ENCODE data around the gene INIP. TPM values are rescaled to one million over a fixed set of nuclear protein-coding genes. Genes with fewer than 3 reads are reported as not detected.
"Not testable (repeated sequence)": the region's sequence is repeated elsewhere in the genome, so short reads cannot be mapped to it uniquely, and the experiment has no call there.

INIP gene
- polyA plus RNA-seq, 3 donors: 3.6 to 13.3 (median 7.3) TPM

DNA sequence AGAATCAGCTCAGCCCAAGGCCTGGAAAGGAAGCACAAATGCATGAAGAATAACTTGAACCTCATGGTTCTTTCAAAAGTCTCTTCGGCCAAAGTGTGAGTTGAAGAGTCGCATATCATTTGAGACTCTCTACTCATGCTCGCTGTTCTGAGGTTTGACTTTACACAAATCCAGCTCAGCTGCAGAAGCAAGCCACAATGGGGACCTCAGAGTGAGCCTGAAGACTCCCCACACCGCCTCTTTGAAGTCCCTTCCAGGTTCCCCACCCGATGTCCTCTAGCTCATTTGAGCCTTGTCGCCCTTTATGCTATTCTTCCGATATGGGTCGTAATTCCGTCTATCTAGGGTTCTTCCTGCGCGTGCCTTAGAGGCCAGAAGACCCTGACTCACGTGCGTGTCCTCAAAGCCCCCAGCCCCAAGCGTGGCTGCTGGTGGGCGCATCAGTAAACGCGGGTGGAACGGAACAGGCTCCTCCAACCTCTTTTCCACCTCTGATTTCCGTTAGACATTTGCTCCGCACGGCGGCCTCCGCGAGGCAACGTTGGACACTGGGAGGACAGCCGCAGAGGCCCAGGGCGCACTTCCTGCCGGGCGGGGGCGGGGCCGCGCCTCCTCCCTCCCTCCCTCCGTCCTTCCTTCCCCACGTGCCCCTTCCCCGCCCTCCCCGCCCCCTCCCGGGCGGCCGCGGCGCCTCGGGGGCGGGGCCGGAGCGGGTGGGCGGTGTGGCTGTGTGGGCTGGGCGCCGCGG, 32.3 kb upstream of the INIP start, which contains the start of gene SNX30:
Gene SNX30, plus strand, starts transcription at position 745 of the 748 bp plus-strand sequence. CDS start 242 bp downstream, outside the sequence.
- 6 to 9% (median 7%) methylated on average over 26 to 49 of the region's 49 CpGs for WGBS, 3 donors

DNA sequence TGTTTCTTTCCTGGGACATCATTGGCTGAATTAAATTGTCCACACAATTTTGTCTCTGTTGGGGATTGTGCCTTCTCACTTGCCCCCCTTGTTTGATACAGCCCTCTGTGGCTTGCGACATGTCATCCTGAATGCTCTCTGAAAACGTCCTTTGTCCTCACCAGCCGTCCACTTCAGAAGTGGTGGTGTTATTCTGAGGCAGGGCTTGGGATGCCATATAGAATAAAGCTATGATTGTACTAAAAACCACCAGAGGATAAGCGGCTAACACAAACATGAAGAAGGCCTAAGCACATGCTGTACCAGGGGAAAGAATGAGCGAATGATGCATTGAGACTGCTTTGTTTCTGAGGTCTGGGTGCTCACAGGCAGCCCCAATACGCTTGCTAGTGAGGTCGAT, 29.2 kb upstream of the INIP start:
- no peak overlapping the region for H3K27ac ChIP-seq (ENCODE audit: low read depth, low read length)
- WGBS, 3 donors: 79 to 83% (median 80%) methylated on average over 7 of the region's 7 CpGs

More for the DNA sequence above, 32.3 kb upstream of the INIP start, which contains the start of gene SNX30:
- peak within 1 kb of the TSS; percentile 33 for H3K27ac ChIP-seq (ENCODE audit: low read depth, low read length)

DNA sequence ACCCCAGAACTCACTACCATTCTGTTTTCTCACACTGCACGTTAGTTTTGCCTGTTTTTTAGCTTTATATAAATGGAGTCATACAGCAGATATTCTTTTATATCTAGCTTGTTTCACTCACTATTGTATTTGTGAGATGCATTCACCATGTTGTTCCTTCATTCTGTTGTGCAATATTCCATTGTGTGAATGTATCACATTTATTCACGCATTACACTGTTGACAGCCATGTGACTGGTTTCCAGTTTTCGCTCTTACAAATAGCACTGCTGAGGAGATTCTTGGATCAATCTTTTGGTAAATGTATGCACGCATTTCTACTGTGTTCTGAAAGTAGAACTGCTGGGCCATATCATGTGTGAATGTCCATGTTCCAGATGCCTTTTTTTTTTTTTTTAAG, 26.3 kb upstream of the INIP start:
- WGBS, 3 donors: 80 to 84% (median 82%) methylated on average over 4 of the region's 4 CpGs
- no peak overlapping the region for H3K27ac ChIP-seq (ENCODE audit: low read depth, low read length)

DNA sequence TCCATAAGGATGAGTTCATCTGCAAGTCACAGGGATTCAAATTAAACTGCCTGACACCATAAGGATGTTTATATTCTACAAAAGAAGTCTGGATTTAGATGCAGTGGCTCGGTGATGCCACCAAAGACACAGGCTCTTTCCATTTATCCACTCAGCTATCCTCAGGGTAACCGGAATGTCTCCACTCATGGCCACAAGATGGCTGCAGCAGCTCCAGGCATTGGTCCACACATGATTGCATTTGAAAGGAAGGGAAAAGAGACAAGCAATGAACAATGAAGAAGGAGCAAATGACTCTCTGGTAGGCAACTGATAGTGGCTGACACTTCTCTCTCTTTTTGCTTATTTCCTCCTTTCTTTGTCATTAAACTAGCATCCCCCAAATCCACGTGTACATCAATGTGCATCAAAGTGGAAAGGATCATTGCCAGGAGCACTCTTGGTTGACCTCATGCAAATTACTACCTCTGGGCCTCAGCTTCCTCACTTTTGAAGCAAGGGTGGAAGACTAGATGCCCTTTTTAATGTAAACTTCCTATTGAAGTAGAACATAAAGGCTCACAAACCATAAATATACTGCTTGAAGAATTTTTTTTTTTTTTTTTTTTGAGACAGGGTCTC, 25.4 kb upstream of the INIP start:
- WGBS, 3 donors: 89 to 90% (median 89%) methylated on average over 3 of the region's 3 CpGs
- H3K27ac ChIP-seq (ENCODE audit: low read depth, low read length): no peak overlapping the region

DNA sequence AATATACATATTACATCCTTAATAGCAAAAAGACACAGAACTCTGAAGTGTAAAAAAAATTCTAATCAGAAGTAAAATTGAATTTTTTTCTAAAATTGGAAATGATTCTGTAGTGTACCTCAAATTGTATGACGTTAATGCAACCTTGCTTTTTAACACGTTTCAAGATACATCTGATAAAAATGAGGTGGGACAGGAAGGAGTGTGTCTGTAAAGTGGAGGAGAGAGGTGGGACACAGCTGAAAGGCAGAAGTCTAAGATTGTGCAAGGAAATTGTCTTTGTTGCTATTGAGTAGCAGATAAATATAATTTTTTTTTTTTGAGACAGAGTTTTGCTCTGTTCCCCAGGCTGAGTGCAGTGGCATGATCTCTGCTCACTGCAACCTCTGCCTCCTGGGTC, 17.0 kb upstream of the INIP start:
- no peak overlapping the region for H3K27ac ChIP-seq (ENCODE audit: low read depth, low read length)
- 60 to 64% (median 63%) methylated on average over 2 of the region's 2 CpGs for WGBS, 3 donors

DNA sequence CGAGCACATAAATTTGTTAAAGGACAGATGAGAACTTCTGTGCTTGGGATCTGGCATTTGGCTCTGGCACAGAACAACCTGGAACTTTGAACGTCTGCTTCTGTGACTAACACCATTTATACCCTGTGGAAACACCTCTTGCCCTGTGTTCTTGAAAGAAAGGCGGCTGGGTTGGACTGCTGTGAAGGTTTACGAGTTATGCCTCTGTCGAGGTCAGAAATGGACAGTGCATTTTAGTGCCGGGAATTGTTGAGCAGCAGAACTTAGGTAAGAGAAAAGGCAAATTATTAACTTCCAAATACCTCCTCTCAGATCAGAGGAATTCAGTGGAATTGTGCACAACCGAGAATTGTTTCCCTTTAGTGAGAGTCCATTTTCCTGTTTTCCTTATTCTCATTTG, 14.1 kb upstream of the INIP start:
- H3K27ac ChIP-seq (ENCODE audit: low read depth, low read length): no peak overlapping the region
- 41 to 86% (median 74%) methylated on average over 7 of the region's 7 CpGs for WGBS, 3 donors

DNA sequence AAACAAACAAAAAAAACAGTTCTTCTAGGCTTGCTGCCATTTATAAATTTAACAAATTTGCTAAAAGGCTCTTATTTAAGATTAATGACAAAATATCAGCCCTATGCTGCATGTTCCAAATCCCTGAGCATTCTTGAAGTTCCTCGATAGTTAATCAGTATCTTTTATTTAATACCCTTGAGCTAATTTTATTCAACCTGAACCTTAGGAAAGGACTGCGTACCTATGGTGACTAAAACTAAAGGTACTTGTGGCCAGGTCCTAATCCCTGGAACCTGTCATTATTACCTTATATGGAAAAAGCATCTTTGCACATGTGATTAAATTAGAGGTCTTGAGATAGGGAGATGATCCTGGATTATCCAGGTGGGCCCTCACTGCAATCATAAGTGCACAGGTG, 10.5 kb upstream of the INIP start:
- 67 to 98% (median 97%) methylated on average over 2 of the region's 2 CpGs for WGBS, 3 donors

DNA sequence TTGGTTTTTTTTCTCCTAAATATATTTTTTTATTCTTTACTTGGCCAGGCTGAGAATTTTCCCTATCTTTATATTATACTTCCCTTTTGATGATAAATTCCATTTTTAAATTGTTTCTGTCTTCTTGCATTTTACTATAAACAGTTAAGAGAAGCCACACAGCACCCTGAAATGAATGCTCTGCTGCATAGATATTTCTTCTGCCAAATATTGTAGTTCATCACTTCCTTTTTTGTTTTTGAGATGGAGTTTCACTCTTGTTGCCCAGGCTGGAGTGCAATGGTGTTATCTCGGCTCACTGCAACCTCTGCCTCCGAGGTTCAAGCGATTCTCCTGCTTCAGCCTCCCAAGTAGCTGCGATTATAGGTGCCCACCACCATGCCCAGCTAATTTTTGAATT, 8.5 kb upstream of the INIP start:
- 88 to 92% (median 91%) methylated on average over 4 of the region's 4 CpGs for WGBS, 3 donors
- no peak overlapping the region for H3K27ac ChIP-seq (ENCODE audit: low read depth, low read length)

More for the DNA sequence above, 10.5 kb upstream of the INIP start:
- no peak overlapping the region for H3K27ac ChIP-seq (ENCODE audit: low read depth, low read length)

DNA sequence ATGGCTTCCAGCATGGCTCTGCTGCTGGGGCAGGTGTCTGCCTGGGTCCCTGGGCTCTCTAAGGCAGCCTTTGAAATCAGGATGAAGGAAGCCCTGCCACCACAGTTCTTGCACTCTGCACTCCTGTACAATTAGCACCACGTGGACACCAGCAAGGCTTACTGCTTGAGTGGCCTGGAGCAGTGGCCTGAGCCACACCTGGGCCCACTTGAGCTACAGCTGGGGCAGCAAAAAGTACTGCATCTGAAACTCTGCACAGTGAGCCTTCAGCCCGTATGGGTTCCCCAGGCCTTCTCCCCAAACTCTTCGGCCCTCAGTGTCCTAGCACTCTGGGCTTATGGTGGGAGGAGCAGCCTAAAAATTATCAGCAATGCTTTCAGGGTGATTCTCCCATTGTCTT, 8.0 kb upstream of the INIP start:
- WGBS, 3 donors: 84 to 88% (median 88%) methylated on average over 3 of the region's 3 CpGs
- H3K27ac ChIP-seq (ENCODE audit: low read depth, low read length): no peak overlapping the region

DNA sequence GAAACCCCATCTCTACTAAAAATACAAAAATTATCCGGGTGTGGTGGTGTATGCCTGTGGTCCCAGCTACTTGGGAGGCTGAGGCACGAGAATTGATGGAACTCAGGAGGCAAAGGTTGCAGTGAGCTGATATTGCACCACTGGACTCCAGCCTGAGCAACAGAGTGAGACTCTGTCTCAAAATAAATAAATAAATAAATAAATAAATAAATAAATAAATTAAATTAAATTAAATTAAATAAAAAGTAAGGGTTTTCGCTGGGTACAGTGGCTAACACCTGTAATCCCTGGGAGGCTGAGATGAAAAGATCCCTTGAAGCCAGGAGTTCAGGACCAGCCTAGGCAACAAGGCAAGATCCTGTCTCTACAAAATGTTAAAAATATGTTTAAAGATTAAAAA, 4.8 kb upstream of the INIP start:
- not testable (repeated sequence) for H3K27ac ChIP-seq (ENCODE audit: low read depth, low read length)
- 93 to 98% (median 96%) methylated on average over 3 of the region's 3 CpGs for WGBS, 3 donors

DNA sequence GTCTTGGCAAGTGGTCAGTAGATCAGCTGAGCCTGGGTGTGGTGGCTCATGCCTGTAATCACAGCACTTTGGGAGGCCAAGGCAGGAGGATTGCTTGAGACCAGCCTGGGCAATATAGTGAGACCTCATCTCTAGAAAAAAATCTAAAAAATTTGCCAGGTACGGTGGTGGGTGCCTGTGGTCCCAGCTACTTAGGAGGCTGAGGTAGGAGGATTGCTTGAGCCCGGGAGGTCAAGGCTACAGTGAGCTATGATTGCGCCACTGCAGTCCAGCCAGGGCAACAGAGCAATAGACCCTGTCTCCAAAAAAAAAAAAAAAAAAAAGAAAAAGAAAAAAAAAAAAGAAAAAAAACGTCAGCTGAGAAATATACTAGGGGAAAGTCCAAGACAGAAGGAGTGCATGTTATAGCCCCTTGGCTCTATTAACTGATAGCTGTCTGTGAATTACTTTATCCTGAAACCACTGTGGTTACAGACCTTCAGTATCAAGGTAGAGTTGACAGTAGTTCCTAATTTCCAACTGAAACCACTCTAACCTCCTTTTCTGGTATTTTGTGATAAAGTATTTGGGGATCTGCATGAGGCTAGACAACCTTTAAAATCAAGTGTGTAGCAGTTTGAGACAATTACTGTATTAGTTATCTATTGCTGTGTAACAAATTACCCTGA, 2.3 kb upstream of the INIP start:
- H3K27ac ChIP-seq (ENCODE audit: low read depth, low read length): no peak overlapping the region
- WGBS, 3 donors: 82 to 89% (median 85%) methylated on average over 4 of the region's 4 CpGs

DNA sequence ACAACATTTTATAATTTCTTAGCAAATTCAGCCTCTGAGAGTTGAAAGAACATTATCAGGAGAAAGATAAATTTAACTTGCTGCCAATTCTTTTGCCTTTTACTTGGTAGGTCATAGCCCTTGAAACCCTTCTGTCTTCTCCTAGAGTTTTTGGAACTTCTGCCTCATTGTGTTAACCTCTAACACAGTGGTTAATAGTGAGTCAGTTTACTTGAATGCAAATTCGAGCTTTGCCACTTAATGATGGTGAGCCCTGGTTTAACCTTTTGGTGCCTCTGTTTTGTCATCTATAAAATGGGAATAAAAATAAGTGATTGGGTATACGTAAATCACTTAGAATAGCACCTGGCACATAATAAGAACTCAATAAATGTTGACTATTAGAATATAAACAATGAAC, 1.8 kb upstream of the INIP start:
- no peak overlapping the region for H3K27ac ChIP-seq (ENCODE audit: low read depth, low read length)
- 67 to 77% (median 75%) methylated on average over 2 of the region's 2 CpGs for WGBS, 3 donors

DNA sequence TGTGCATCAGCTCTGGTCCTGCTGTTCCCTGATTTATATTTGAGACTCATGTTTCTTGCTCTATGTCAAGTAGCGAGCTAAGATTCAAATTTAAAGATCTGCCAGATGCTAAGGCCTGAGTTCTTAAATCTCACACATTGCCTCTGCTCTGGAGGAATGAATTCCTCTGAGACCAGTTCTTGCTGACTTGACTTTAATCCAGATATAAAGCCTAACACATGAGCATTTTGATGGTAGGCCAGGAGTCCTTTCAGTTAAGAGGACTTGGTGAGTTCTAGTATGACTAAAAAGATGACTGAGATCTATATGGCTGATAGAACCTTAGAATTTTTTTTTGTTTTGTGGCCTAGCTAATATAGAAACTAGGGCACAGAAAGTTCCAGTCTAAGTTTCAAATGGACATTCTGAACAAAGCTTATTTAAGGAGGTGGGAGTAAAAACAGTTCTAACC, 1.3 kb upstream of the INIP start:
- 70 to 84% (median 82%) methylated on average over 1 of the region's 1 CpG for WGBS, 3 donors
- no peak overlapping the region for H3K27ac ChIP-seq (ENCODE audit: low read depth, low read length)

DNA sequence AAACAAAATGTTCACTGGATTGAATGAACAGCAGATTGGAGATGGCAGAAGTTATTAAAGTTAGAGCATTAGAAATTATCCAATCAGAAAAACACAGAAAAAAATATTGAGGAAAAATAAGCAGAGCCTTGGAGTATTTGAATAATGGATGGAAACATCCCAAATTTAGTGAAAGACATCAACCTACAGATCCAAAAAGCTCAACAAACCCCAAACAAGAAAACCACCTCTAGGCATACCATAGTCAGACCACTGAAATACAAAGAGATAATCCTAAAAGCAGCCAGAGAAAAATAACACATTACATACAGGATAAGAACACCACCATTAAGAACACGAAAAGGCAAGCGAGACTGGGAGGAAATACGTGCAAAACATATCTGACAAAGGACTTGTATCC, 5.2 kb downstream of the INIP start:
- H3K27ac ChIP-seq (ENCODE audit: low read depth, low read length): no peak overlapping the region
- 97 to 100% (median 98%) methylated on average over 3 of the region's 3 CpGs for WGBS, 3 donors

DNA sequence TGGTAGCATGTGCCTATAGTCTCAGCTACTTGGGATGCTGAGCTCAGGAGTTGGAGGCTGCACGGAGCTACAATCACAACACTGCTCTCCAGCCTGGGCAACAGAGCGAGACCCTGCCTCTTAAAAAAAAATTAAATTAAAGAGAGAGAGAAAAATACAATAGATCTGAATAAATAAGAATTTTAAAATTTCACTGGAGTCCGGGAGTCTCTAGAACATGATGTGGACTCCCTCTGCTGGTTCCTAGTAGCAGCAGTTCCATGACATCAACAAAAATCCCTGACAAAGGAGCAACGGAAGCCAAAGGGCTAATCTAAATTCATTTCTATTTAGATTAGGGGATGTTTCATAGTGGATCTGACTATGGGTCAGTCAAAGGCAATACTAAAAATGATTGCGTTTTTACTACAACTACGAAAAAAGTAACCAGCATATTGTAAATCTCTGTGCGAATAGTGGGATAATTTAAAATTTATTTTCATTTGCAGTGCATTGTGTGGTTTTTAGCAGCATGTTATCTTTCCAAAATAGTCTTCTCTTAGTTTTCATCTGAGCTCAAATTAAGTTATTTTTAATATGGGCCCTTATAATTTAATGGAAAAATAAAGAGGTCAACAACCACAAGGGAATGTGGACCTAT, 6.7 kb downstream of the INIP start:
- WGBS, 3 donors: 74 to 83% (median 77%) methylated on average over 7 of the region's 7 CpGs
- H3K27ac ChIP-seq (ENCODE audit: low read depth, low read length): no peak overlapping the region

DNA sequence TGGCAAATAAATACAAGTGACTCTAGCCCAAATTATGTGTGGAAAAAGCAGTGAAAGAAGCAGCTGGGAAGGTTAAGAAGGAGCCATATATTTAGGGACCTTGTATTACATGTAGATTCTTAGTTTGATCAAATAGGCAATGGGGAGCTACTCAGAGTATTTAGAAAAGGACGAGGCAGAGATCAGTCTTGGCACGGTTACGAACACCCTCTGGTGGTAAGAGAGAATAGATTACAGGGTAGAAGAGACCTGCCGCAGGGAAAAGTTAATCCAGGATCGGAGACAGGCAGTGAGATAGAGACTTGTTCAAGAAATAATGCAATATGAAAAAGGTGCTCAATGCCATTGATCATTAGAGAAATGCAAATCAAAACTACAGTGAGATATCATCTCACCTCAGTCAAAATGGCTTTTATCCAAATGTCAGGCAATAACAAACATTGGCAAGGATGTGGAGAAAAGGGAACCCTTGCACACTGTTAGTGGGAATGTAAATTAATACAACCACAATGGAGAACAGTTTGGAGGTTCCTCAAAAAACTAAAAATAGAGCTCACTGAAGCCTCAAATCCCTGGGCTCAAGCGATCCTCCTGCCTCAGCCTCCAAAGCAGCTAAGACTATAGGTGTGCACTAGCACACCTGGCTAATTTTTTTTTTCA, 12.0 kb downstream of the INIP start:
- 30 to 75% (median 67%) methylated on average over 6 of the region's 6 CpGs for WGBS, 3 donors
- H3K27ac ChIP-seq (ENCODE audit: low read depth, low read length): no peak overlapping the region

DNA sequence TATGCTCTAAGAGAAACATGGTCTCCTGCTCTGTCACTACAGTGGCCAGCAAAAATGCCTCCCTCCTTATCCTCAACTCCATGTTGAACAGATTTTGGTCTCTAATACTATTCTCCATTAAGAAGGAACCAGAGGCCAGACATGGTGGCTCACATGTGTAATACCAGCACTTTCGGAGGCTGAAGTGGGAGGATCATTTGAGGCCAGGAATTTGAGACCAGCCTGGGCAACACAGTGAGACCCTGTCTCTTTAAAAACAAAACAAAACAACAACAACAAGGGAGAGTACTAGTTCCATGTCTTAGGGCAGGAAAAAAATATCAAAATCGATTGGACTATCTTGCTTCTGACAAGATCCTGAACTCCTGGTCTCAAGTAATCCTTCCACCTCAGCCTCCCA, 14.6 kb downstream of the INIP start:
- 87 to 97% (median 96%) methylated on average over 2 of the region's 2 CpGs for WGBS, 3 donors
- H3K27ac ChIP-seq (ENCODE audit: low read depth, low read length): no peak overlapping the region

DNA sequence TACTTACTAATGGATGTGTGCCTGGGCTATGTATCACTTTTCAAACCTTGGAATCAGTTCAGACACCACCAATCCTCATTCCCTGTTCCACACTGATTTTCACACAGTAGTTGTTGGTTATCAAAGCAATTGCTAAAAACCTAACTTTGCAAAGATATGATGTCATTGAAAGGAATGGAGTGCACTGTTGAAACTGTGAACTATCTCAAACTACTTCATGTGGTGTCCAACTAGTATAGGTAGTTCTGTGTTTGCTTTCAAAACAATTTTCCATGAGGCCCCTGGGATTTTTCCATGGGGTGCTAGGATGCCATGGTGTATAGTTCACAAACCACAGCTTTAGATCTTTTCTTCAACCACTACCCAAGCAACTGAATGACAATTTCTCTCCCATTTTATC, 17.8 kb downstream of the INIP start:
- H3K27ac ChIP-seq (ENCODE audit: low read depth, low read length): no peak overlapping the region

DNA sequence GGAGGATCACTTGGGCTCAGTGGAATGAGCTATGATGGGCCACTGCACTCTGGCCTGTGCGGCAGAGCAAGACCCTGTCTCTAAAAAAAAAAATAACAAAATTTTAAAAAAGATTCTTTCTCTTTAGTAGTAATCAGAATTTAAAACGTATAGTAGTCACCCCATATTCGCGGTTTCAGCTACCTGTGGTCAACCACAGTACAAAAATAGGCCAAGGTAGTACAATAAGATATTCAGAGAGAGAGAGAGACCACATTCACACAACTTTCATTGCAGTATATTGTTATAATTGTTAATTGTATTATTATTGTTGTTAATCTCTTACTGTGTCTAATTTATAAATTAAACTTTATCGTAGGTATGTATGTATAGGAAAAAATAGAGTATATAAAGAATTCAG, 18.7 kb downstream of the INIP start:
- no peak overlapping the region for H3K27ac ChIP-seq (ENCODE audit: low read depth, low read length)
- WGBS, 3 donors: 84 to 97% (median 89%) methylated on average over 5 of the region's 5 CpGs
